Measurements from ENCODE around the gene STOML1. TPM values are rescaled to one million over a fixed set of nuclear protein-coding genes. Genes with fewer than 3 reads are reported as not detected.

The STOML1 gene
- total RNA-seq, 1 experiment from 2014 or later, result 5.4 TPM

DNA sequence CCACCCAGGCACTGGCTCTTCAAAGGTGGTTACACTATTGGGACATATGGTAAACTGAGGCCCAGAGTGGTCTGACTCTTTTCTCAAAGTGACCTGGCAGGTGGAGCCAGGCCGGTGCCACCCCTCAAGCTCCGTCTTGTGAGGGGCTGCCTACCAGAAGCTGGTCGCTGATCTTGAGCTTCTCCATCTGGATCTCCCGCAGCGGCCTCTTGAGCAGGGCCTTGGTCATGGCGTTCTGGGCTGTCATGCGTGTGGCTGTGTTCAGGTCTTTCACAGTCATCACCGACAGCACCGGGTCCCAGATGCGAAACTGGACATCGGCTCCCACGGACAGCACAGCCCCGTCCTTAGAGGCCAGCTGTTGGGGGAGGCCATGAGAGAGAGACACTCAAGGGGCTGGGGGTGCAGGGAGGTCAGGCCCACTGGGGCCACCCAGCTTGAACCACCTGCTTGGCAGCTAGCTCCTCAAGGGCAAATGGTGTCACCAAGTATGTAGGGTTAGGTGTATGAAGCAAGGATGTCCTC, 3.6 kb downstream of the STOML1 start:
- Mint-ChIP-seq H3K4me3 (no peak overlapping the region), H3K4me1 (peaks cover 7% of the 10 kb centered on the region; the same call in 1 of the 2 replicates), H3K9me3 (no peaks in the 10 kb centered on the region), H3K36me3 (no peaks in the 10 kb centered on the region), H3K27me3 (ENCODE audit: low read depth) (peaks cover 11% of the 10 kb centered on the region), H3K27ac (no peak overlapping the region)
- no peak for DNase-seq (ENCODE audit: low spot score)
- TF ChIP-seq KAT7 (CRISPR knock-in tag; IDR thresholded peaks at IDR 0.05; ENCODE audit: borderline replicate concordance) (no peak), CREB1 (CRISPR knock-in tag; IDR thresholded peaks at IDR 0.05) (no peak), JUN (CRISPR knock-in tag; IDR thresholded peaks at IDR 0.05) (no peak), FOXJ3 (CRISPR knock-in tag; IDR thresholded peaks at IDR 0.05; ENCODE audit: borderline replicate concordance) (no peak), SP1 (CRISPR knock-in tag; conservative IDR thresholded peaks at IDR 0.05) (no peak), SMAD3 (CRISPR knock-in tag; IDR thresholded peaks at IDR 0.05; ENCODE audit: borderline replicate concordance) (no peak), GRHL2 (CRISPR knock-in tag; IDR thresholded peaks at IDR 0.05; ENCODE audit: insufficient replicate concordance, severe bottlenecking) (no peak), IRF2 (CRISPR knock-in tag; IDR thresholded peaks at IDR 0.05; ENCODE audit: borderline replicate concordance, low read depth) (no peak), ELF4 (CRISPR knock-in tag; IDR thresholded peaks at IDR 0.05; ENCODE audit: low read depth) (no peak), FOXK1 (CRISPR knock-in tag; IDR thresholded peaks at IDR 0.05) (no peak)
- TF ChIP-seq, protein P1, sequence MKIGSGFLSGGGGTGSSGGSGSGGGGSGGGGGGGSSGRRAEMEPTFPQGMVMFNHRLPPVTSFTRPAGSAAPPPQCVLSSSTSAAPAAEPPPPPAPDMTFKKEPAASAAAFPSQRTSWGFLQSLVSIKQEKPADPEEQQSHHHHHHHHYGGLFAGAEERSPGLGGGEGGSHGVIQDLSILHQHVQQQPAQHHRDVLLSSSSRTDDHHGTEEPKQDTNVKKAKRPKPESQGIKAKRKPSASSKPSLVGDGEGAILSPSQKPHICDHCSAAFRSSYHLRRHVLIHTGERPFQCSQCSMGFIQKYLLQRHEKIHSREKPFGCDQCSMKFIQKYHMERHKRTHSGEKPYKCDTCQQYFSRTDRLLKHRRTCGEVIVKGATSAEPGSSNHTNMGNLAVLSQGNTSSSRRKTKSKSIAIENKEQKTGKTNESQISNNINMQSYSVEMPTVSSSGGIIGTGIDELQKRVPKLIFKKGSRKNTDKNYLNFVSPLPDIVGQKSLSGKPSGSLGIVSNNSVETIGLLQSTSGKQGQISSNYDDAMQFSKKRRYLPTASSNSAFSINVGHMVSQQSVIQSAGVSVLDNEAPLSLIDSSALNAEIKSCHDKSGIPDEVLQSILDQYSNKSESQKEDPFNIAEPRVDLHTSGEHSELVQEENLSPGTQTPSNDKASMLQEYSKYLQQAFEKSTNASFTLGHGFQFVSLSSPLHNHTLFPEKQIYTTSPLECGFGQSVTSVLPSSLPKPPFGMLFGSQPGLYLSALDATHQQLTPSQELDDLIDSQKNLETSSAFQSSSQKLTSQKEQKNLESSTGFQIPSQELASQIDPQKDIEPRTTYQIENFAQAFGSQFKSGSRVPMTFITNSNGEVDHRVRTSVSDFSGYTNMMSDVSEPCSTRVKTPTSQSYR (CRISPR knock-in tag; IDR thresholded peaks at IDR 0.05), result no peak
- TF ChIP-seq, protein P2, sequence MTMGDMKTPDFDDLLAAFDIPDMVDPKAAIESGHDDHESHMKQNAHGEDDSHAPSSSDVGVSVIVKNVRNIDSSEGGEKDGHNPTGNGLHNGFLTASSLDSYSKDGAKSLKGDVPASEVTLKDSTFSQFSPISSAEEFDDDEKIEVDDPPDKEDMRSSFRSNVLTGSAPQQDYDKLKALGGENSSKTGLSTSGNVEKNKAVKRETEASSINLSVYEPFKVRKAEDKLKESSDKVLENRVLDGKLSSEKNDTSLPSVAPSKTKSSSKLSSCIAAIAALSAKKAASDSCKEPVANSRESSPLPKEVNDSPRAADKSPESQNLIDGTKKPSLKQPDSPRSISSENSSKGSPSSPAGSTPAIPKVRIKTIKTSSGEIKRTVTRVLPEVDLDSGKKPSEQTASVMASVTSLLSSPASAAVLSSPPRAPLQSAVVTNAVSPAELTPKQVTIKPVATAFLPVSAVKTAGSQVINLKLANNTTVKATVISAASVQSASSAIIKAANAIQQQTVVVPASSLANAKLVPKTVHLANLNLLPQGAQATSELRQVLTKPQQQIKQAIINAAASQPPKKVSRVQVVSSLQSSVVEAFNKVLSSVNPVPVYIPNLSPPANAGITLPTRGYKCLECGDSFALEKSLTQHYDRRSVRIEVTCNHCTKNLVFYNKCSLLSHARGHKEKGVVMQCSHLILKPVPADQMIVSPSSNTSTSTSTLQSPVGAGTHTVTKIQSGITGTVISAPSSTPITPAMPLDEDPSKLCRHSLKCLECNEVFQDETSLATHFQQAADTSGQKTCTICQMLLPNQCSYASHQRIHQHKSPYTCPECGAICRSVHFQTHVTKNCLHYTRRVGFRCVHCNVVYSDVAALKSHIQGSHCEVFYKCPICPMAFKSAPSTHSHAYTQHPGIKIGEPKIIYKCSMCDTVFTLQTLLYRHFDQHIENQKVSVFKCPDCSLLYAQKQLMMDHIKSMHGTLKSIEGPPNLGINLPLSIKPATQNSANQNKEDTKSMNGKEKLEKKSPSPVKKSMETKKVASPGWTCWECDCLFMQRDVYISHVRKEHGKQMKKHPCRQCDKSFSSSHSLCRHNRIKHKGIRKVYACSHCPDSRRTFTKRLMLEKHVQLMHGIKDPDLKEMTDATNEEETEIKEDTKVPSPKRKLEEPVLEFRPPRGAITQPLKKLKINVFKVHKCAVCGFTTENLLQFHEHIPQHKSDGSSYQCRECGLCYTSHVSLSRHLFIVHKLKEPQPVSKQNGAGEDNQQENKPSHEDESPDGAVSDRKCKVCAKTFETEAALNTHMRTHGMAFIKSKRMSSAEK (CRISPR knock-in tag; IDR thresholded peaks at IDR 0.05; ENCODE audit: borderline replicate concordance), result no peak
- TF ChIP-seq, protein P3, sequence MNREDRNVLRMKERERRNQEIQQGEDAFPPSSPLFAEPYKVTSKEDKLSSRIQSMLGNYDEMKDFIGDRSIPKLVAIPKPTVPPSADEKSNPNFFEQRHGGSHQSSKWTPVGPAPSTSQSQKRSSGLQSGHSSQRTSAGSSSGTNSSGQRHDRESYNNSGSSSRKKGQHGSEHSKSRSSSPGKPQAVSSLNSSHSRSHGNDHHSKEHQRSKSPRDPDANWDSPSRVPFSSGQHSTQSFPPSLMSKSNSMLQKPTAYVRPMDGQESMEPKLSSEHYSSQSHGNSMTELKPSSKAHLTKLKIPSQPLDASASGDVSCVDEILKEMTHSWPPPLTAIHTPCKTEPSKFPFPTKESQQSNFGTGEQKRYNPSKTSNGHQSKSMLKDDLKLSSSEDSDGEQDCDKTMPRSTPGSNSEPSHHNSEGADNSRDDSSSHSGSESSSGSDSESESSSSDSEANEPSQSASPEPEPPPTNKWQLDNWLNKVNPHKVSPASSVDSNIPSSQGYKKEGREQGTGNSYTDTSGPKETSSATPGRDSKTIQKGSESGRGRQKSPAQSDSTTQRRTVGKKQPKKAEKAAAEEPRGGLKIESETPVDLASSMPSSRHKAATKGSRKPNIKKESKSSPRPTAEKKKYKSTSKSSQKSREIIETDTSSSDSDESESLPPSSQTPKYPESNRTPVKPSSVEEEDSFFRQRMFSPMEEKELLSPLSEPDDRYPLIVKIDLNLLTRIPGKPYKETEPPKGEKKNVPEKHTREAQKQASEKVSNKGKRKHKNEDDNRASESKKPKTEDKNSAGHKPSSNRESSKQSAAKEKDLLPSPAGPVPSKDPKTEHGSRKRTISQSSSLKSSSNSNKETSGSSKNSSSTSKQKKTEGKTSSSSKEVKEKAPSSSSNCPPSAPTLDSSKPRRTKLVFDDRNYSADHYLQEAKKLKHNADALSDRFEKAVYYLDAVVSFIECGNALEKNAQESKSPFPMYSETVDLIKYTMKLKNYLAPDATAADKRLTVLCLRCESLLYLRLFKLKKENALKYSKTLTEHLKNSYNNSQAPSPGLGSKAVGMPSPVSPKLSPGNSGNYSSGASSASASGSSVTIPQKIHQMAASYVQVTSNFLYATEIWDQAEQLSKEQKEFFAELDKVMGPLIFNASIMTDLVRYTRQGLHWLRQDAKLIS (CRISPR knock-in tag; IDR thresholded peaks at IDR 0.05; ENCODE audit: borderline replicate concordance), result no peak
- TF ChIP-seq, protein P4, sequence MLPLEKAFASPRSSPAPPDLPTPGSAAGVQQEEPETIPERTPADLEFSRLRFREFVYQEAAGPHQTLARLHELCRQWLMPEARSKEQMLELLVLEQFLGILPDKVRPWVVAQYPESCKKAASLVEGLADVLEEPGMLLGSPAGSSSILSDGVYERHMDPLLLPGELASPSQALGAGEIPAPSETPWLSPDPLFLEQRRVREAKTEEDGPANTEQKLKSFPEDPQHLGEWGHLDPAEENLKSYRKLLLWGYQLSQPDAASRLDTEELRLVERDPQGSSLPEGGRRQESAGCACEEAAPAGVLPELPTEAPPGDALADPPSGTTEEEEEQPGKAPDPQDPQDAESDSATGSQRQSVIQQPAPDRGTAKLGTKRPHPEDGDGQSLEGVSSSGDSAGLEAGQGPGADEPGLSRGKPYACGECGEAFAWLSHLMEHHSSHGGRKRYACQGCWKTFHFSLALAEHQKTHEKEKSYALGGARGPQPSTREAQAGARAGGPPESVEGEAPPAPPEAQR (CRISPR knock-in tag; IDR thresholded peaks at IDR 0.05), result no peak
- TF ChIP-seq, protein P5, sequence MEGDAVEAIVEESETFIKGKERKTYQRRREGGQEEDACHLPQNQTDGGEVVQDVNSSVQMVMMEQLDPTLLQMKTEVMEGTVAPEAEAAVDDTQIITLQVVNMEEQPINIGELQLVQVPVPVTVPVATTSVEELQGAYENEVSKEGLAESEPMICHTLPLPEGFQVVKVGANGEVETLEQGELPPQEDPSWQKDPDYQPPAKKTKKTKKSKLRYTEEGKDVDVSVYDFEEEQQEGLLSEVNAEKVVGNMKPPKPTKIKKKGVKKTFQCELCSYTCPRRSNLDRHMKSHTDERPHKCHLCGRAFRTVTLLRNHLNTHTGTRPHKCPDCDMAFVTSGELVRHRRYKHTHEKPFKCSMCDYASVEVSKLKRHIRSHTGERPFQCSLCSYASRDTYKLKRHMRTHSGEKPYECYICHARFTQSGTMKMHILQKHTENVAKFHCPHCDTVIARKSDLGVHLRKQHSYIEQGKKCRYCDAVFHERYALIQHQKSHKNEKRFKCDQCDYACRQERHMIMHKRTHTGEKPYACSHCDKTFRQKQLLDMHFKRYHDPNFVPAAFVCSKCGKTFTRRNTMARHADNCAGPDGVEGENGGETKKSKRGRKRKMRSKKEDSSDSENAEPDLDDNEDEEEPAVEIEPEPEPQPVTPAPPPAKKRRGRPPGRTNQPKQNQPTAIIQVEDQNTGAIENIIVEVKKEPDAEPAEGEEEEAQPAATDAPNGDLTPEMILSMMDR (IDR thresholded peaks at IDR 0.05), result no peak
- TF ChIP-seq, protein P6, sequence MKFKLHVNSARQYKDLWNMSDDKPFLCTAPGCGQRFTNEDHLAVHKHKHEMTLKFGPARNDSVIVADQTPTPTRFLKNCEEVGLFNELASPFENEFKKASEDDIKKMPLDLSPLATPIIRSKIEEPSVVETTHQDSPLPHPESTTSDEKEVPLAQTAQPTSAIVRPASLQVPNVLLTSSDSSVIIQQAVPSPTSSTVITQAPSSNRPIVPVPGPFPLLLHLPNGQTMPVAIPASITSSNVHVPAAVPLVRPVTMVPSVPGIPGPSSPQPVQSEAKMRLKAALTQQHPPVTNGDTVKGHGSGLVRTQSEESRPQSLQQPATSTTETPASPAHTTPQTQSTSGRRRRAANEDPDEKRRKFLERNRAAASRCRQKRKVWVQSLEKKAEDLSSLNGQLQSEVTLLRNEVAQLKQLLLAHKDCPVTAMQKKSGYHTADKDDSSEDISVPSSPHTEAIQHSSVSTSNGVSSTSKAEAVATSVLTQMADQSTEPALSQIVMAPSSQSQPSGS (CRISPR knock-in tag; IDR thresholded peaks at IDR 0.05; ENCODE audit: borderline replicate concordance, low read depth), result no peak
- no peak for ATAC-seq
- CTCF ChIA-PET, result interaction anchor here (0.6 to 8.2 kb wide), 4 partner anchors 15 to 60 kb away, joined by 3 to 69 read pairs (median 4); no protein-coding TSS in a partner anchor
- POLR2A ChIA-PET, result no interaction called here

All from WTC11 (cell line).